K562 (cell line): ENCODE data around the gene ZNF649. TPM values are rescaled to one million over a fixed set of nuclear protein-coding genes. Genes with fewer than 3 reads are reported as not detected.

Experiments
- BCLAF1 ChIP-seq, 2 experiments: fragments of 450-650 bp in 1 of 2; IDR thresholded peaks; 2 replicates each; pipeline ENCODE4 v1.6.1; 2011 to 2017; ENCODE audit warnings: low read depth in 2 of 2, antibody characterized with exemption in 1 of 2, borderline replicate concordance in 1 of 2, low read length in 1 of 2, mild to moderate bottlenecking in 1 of 2, mixed read lengths in 1 of 2; ENCODE audit not compliant: control insufficient read depth in 1 of 2
- CCNT2 ChIP-seq: IDR thresholded peaks from 2 replicates; pipeline ENCODE4 v1.6.1; 2011; ENCODE audit warnings: borderline replicate concordance, low read depth, mild to moderate bottlenecking, moderate library complexity, mixed read lengths, low read length; ENCODE audit not compliant: insufficient read length; ENCODE audit errors: extremely low read depth
- DNMT1 ChIP-seq: fragments of 450-650 bp; IDR thresholded peaks from 2 replicates; pipeline ENCODE4 v1.6.1; 2016; ENCODE audit warnings: antibody characterized with exemption, mild to moderate bottlenecking
- GATAD2A ChIP-seq: fragments of 450-650 bp; IDR thresholded peaks from 2 replicates; pipeline ENCODE4 v1.6.1; 2017
- HLTF ChIP-seq: fragments of 450-650 bp; IDR thresholded peaks from 2 replicates; pipeline ENCODE4 v1.6.1; 2016
- IRF2 ChIP-seq: sonication (generic); formaldehyde crosslinking; IDR thresholded peaks from 2 replicates; pipeline ENCODE4 v1.8.1; 2022; ENCODE audit warnings: mild to moderate bottlenecking, missing genetic modification reagents
- MTA1 ChIP-seq: fragments of 450-650 bp; IDR thresholded peaks from 2 replicates; pipeline ENCODE4 v1.6.1; 2017; ENCODE audit warnings: borderline replicate concordance
- NCOA1 ChIP-seq: fragments of 450-650 bp; IDR thresholded peaks from 2 replicates; pipeline ENCODE4 v1.6.1; 2016; ENCODE audit warnings: low read depth
- NR2C2 ChIP-seq, 2 experiments: fragments of 200-800 bp in 1 of 2; sonication (Bioruptor generic) in 1 of 2; sonication (generic) in 1 of 2; formaldehyde crosslinking in 1 of 2; IDR thresholded peaks; 2 replicates each; pipeline versions ENCODE4 v1.6.1 to v1.8.0; 2016 to 2022; ENCODE audit warnings: mild to moderate bottlenecking in 1 of 2, missing compliant biosample characterization in 1 of 2, missing genetic modification characterization in 1 of 2, missing genetic modification reagents in 1 of 2
- RAD21 ChIP-seq, 2 experiments: fragments of 250-450 bp in 1 of 2; fragments of 450-650 bp in 1 of 2; sonication (Bioruptor Pico) in 1 of 2; formaldehyde crosslinking in 1 of 2; IDR thresholded peaks in 1 of 2; conservative IDR thresholded peaks in 1 of 2; 2 replicates each; pipeline versions ENCODE4 v1.4.0 to v1.8.0; 2020 to 2022; ENCODE audit warnings: mild to moderate bottlenecking in 2 of 2, moderate library complexity in 1 of 2
- RNF219 ChIP-seq: fragments of 250-450 bp; sonication (Bioruptor Pico); IDR thresholded peaks from 2 replicates; pipeline ENCODE4 v1.5.0; 2022; ENCODE audit warnings: mild to moderate bottlenecking
- SP2 ChIP-seq: IDR thresholded peaks from 2 replicates; pipeline ENCODE4 v1.6.1; 2011; ENCODE audit warnings: mild to moderate bottlenecking, low read depth, low read length, moderate library complexity; ENCODE audit not compliant: poor library complexity, severe bottlenecking; ENCODE audit errors: extremely low read depth
- SREBF1 ChIP-seq: fragments of 150-350 bp; IDR thresholded peaks from 2 replicates; pipeline ENCODE4 v1.6.1; 2014; ENCODE audit warnings: antibody characterized with exemption, low read depth, low read length, borderline replicate concordance
- ZBTB43 ChIP-seq: sonication (generic); formaldehyde crosslinking; IDR thresholded peaks from 2 replicates; pipeline ENCODE4 v1.8.0; 2023; ENCODE audit warnings: mild to moderate bottlenecking, missing genetic modification reagents
- ZFP91 ChIP-seq: sonication (generic); formaldehyde crosslinking; IDR thresholded peaks from 2 replicates; pipeline ENCODE4 v1.8.0; 2022; ENCODE audit warnings: mild to moderate bottlenecking, missing genetic modification reagents
- polyA plus RNA-seq, 8 experiments: library from polyadenylated mRNA; depleted of rRNA in 4 of 8; stranded (reverse) in 5 of 8; unstranded in 3 of 8; fragments of >200 nt; fragmentation: Nextera tagmentation in 2 of 8; fragmentation: Illumina TruSeq in 1 of 8; extraction: Ambion mirVana in 2 of 8; extraction: Trizol in 1 of 8; gene quantifications; 2 replicates each; pipeline versions ENCODE4 v1.2.1 to v1.2.3, GENCODE V29; 2011 to 2014; ENCODE audit warnings: inconsistent platforms in 1 of 8, missing spikeins in 1 of 8
- total RNA-seq, 7 experiments: library from RNA; depleted of rRNA in 6 of 7; stranded (reverse); fragments of >200 nt in 6 of 7; fragmentation: Illumina TruSeq in 2 of 7; extraction: Trizol in 2 of 7; gene quantifications; 2 replicates each; pipeline versions ENCODE4 v1.2.1 to v1.2.3, GENCODE V29; 2011 to 2021; ENCODE audit warnings: low replicate concordance in 1 of 7

ZNF649 gene
- total and polyA plus RNA-seq, 9 of the 15 experiments (the other 6 are each of a cell fraction or from before 2014, with no cell fraction given) = 1.4 to 14.9 (median 8.3) TPM

- TF ChIP-seq HLTF = peak; percentile 84; the same call in 1 of the 2 replicates
- TF ChIP-seq SP2 = peak; percentile 28
- no peak for TF ChIP-seq RAD21 (CRISPR knock-in tag; conservative IDR thresholded peaks at IDR 0.05 in 1 of 2, IDR thresholded peaks at IDR 0.05 in 1 of 2)
- TF ChIP-seq ZFP91 (CRISPR knock-in tag) = no peak
- TF ChIP-seq CCNT2 = no peak
- no peak for TF ChIP-seq IRF2 (CRISPR knock-in tag)
- TF ChIP-seq NCOA1 = peak; percentile 54; the same call in 1 of the 2 replicates
- no peak for TF ChIP-seq ZBTB43 (CRISPR knock-in tag)
- no peak for TF ChIP-seq RNF219 (CRISPR knock-in tag)
- no peak for TF ChIP-seq SREBF1
- TF ChIP-seq DNMT1 = peak; percentile 49; the same call in 1 of the 2 replicates
- TF ChIP-seq NR2C2 (CRISPR knock-in tag; IDR thresholded peaks at IDR 0.05) = no peak
- TF ChIP-seq NR2C2 (tag; IDR thresholded peaks at IDR 0.05) = peak; percentile 84
- no peak for TF ChIP-seq BCLAF1 (IDR thresholded peaks at IDR 0.05; ENCODE audit: borderline replicate concordance in 1 of 2, control insufficient read depth in 1 of 2, low read depth in 2 of 2, low read length in 1 of 2)
- TF ChIP-seq GATAD2A = no peak
- peak; percentile 31; the same call in 1 of the 2 replicates for TF ChIP-seq MTA1
These were observed at the start of gene ZNF649 (continued) for GRCh38 chr19:51904331-51905165.
